Measurements from ENCODE around the gene C20orf96. TPM values are rescaled to one million over a fixed set of nuclear protein-coding genes. Genes with fewer than 3 reads are reported as not detected.

The C20orf96 gene
- total and polyA plus RNA-seq, 4 donors, result 0.70 to 2.6 (median 1.7) TPM

DNA sequence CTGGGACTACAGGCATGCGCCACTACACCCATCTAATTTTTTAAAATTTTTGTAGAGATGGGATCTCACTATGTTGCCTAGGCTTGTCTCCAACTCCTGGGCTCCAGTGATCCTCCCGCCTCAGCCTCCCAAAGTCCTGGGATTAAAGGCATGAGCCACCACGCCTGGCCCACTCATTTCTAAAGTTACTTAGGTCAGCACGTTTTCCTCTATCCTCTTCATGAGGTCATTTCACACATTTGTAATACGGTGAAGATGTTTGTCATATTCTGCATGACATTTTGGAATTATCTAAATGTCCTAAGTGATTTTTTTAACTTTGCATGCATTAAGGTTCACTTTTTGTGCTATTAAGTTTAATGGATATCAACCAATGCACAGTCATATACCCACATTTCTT lies 22.9 kb upstream of the C20orf96 start:
- Histone ChIP-seq H3K9ac (ENCODE audit: low read depth in 1 of 2, low read length in 2 of 2) (no peak overlapping the region), H3K4me3 (ENCODE audit: low read depth in 1 of 3, low read length in 3 of 3) (no peak overlapping the region), H3K4me1 (ENCODE audit: control insufficient read depth in 4 of 4, insufficient read depth in 4 of 4, low read length in 3 of 4) (no peaks in the 10 kb centered on the region), H3K27ac (ENCODE audit: low read depth in 1 of 2, low read length in 2 of 2) (no peak overlapping the region), H3K36me3 (ENCODE audit: control insufficient read depth in 4 of 4, insufficient read depth in 3 of 4, low read depth in 1 of 4, low read length in 3 of 4) (no peaks in the 10 kb centered on the region), H3K9me3 (ENCODE audit: control insufficient read depth in 4 of 4, low read length in 3 of 4) (no peaks in the 10 kb centered on the region), H3K27me3 (ENCODE audit: control insufficient read depth in 4 of 4, insufficient read depth in 4 of 4, low read length in 3 of 4) (no peaks in the 10 kb centered on the region)
- no peak for DNase-seq (ENCODE audit: low spot score)
- no peak for TF ChIP-seq JUND (IDR thresholded peaks at IDR 0.05)
- no peak for TF ChIP-seq HNF4G (IDR thresholded peaks at IDR 0.05)
- no peak for TF ChIP-seq EGR1 (IDR thresholded peaks at IDR 0.05; ENCODE audit: low read depth in 2 of 2)
- TF ChIP-seq ATF3 (IDR thresholded peaks at IDR 0.05), result no peak
- TF ChIP-seq RAD21 (IDR thresholded peaks at IDR 0.05), result no peak
- 87% methylated on average over 5 of the region's 5 CpGs for WGBS

- Histone ChIP-seq H3K9ac (ENCODE audit: low read depth in 1 of 2, low read length in 2 of 2) (no peak overlapping the region), H3K27me3 (ENCODE audit: control insufficient read depth in 4 of 4, insufficient read depth in 4 of 4, low read length in 3 of 4) (no peaks in the 10 kb centered on the region), H3K9me3 (ENCODE audit: control insufficient read depth in 4 of 4, low read length in 3 of 4) (no peaks in the 10 kb centered on the region), H3K4me1 (ENCODE audit: control insufficient read depth in 4 of 4, insufficient read depth in 4 of 4, low read length in 3 of 4) (no peaks in the 10 kb centered on the region), H3K27ac (ENCODE audit: low read depth in 1 of 2, low read length in 2 of 2) (no peak overlapping the region), H3K36me3 (ENCODE audit: control insufficient read depth in 4 of 4, insufficient read depth in 3 of 4, low read depth in 1 of 4, low read length in 3 of 4) (no peaks in the 10 kb centered on the region), H3K4me3 (ENCODE audit: low read depth in 1 of 3, low read length in 3 of 3) (no peak overlapping the region)
- DNase-seq (ENCODE audit: low spot score), result no peak
- no peak for TF ChIP-seq YY1 (IDR thresholded peaks at IDR 0.05)
- no peak for TF ChIP-seq EGR1 (IDR thresholded peaks at IDR 0.05; ENCODE audit: low read depth in 2 of 2)
- TF ChIP-seq RAD21 (IDR thresholded peaks at IDR 0.05), result no peak
- TF ChIP-seq, protein P1, sequence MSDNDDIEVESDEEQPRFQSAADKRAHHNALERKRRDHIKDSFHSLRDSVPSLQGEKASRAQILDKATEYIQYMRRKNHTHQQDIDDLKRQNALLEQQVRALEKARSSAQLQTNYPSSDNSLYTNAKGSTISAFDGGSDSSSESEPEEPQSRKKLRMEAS (IDR thresholded peaks at IDR 0.05), result no peak
- no peak for TF ChIP-seq JUND (IDR thresholded peaks at IDR 0.05)
- no peak for TF ChIP-seq NR2F2 (IDR thresholded peaks at IDR 0.05)
- TF ChIP-seq RXRA (IDR thresholded peaks at IDR 0.05), result no peak
- TF ChIP-seq HNF4G (IDR thresholded peaks at IDR 0.05), result no peak
- no peak for TF ChIP-seq CTCF (IDR thresholded peaks at IDR 0.05; ENCODE audit: low read depth, low read length, missing input control)
- no peak for TF ChIP-seq SP1 (IDR thresholded peaks at IDR 0.05)
- TF ChIP-seq, protein P2, sequence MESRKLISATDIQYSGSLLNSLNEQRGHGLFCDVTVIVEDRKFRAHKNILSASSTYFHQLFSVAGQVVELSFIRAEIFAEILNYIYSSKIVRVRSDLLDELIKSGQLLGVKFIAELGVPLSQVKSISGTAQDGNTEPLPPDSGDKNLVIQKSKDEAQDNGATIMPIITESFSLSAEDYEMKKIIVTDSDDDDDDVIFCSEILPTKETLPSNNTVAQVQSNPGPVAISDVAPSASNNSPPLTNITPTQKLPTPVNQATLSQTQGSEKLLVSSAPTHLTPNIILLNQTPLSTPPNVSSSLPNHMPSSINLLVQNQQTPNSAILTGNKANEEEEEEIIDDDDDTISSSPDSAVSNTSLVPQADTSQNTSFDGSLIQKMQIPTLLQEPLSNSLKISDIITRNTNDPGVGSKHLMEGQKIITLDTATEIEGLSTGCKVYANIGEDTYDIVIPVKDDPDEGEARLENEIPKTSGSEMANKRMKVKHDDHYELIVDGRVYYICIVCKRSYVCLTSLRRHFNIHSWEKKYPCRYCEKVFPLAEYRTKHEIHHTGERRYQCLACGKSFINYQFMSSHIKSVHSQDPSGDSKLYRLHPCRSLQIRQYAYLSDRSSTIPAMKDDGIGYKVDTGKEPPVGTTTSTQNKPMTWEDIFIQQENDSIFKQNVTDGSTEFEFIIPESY (IDR thresholded peaks at IDR 0.05), result no peak
- no peak for TF ChIP-seq REST (IDR thresholded peaks at IDR 0.05)
- no peak for TF ChIP-seq ATF3 (IDR thresholded peaks at IDR 0.05)
- TF ChIP-seq GABPA (IDR thresholded peaks at IDR 0.05 in 1 of 2, conservative IDR thresholded peaks at IDR 0.05 in 1 of 2), result no peak
- no peak for TF ChIP-seq TAF1 (conservative IDR thresholded peaks at IDR 0.05)
- no peak for TF ChIP-seq FOXA2 (IDR thresholded peaks at IDR 0.05)
- WGBS, result 57% methylated on average over 1 of the region's 1 CpG
Observed at GRCh38 chr20:312866-313265, 22.3 kb upstream of the C20orf96 start.
